ENCODE data around the gene ITGB3. TPM values are rescaled to one million over a fixed set of nuclear protein-coding genes. Genes with fewer than 3 reads are reported as not detected.

ITGB3 gene
- total RNA-seq, 1 experiment from 2014 or later, result 138 TPM

DNA sequence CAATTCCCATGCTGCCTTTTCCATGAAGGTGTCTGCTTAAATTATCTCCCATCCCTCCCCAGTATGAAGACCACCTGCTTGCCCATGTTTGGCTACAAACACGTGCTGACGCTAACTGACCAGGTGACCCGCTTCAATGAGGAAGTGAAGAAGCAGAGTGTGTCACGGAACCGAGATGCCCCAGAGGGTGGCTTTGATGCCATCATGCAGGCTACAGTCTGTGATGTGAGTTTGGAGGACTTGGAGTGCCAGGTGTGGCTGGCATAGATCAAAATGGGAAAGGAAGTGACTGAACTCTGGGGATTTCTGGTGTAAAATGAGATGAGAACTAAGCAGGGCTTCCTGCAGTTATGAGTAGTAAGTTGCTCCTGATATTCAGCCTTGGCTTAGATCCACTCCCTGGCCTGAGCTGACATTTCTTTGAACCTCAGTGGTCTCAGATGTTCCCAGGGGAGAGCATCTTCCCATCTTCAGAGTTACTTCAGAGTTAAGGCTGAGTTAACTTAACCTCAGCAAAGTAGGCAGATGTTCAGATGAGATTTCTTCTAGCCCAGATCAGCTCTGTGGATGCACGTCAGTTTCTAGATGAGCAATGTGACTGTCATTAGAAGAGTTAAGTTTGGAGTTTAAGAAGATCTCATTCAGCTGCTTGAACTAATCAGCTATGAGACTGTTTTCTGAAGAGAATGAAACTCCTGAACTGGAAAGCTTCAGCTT lies 32.7 kb downstream of the ITGB3 start:
- no peak for DNase-seq (ENCODE audit: low read depth)
- in situ Hi-C loops (cut with HindIII; ENCODE audit: low pct_unique_long_range_greater_than_20kb, low sequenced_read_pairs), result no loop called here

DNA sequence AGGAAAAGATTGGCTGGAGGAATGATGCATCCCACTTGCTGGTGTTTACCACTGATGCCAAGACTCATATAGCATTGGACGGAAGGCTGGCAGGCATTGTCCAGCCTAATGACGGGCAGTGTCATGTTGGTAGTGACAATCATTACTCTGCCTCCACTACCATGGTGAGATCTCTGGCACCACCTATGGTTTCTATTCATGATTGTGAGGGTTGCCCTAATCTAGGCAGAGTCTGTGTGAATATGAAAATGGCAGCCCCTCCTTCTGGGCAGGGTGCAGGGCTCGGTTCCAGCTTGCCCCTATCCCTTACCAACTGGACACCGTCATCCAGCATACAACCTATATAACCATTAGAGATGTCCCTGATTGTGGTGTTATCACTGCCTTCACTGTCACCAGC lies 33.4 kb downstream of the ITGB3 start:
- no peak for DNase-seq (ENCODE audit: low read depth)
- in situ Hi-C loops (cut with HindIII; ENCODE audit: low pct_unique_long_range_greater_than_20kb, low sequenced_read_pairs), result no loop called here

DNA sequence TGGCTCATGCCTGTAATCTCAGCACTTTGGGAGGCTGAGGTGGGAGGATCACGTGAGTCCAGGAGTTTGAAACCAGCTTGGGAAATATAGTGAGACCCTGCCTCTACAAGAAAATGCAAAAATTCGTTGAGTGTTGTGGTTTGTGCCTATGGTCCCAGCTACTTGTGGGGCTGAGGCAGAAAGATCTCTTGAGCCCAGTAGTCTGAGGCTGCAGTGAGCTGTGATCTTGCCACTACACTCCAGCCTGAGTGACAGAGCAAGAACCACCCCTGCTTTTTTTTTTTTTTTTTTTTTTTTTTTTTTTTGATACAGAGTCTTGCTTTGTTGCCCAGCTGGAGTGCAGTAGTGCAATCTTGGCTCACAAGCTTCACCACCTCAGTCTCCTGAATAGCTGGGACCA lies 34.0 kb downstream of the ITGB3 start:
- in situ Hi-C loops (cut with HindIII; ENCODE audit: low pct_unique_long_range_greater_than_20kb, low sequenced_read_pairs), result no loop called here
- DNase-seq (ENCODE audit: low read depth), result no peak

DNA sequence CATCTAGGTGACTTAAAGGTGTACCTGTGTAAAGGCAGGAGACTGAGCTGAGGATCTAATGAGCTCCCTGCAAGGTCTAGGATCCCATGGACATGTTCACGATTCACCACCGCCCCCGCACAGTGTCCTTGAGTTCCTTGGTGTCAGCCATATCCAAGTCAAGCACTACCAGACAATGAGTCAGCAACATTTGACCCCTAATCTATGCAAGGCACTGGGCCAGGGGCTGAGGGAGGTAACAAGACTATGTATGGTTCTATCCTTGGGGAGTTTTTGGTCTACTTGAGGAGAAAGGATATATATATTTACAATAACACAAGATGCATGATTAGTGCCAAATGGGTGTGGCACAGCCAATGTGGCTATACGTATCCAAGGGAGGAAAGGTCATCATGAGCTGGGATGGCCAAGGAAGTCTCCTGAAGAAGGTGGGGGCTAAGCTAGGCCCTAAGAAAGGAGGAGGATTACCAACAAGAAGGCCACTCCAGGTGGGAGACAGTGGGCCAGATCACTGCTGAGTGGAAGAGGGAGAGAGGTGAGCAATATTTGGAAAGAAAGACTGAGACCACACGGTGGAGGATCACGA lies 35.0 kb downstream of the ITGB3 start:
- DNase-seq (ENCODE audit: low read depth), result no peak

DNA sequence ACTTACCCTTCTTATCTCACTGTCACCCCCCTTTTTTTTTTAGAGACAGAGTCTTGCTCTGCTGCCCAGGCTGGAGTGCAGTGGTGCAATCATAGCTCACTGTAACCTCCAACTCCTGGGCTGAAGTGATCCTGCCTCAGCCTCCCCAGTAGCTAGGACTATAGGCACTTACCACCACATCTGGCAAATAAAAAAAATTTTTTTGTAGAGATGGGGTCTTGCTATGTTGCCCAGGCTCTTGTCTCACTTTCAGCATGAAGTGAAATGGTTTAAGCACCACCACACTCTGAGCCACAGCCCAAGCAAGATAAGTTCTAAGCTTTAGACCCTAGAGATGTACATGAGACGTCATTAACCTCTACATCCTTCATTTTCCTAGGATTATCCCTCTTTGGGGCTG lies 35.7 kb downstream of the ITGB3 start:
- in situ Hi-C loops (cut with HindIII; ENCODE audit: low pct_unique_long_range_greater_than_20kb, low sequenced_read_pairs), result no loop called here
- no peak for DNase-seq (ENCODE audit: low read depth)

More for the DNA sequence above, 35.0 kb downstream of the ITGB3 start:
- in situ Hi-C loops (cut with HindIII; ENCODE audit: low pct_unique_long_range_greater_than_20kb, low sequenced_read_pairs), result no loop called here

DNA sequence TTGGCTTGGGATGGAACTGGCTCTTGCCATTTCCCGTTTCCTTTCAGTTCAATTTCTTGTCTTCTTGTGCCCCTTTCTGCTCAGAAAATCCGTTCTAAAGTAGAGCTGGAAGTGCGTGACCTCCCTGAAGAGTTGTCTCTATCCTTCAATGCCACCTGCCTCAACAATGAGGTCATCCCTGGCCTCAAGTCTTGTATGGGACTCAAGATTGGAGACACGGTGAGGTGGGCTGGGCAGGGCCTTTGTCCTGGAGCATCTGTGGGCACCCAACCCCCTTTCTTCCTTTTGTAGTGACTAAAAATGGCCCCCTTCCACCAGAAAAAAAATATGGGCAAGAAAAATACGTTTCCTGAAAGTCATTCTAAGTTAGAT lies 37.2 kb downstream of the ITGB3 start:
- no peak for DNase-seq (ENCODE audit: low read depth)
- in situ Hi-C loops (cut with HindIII; ENCODE audit: low pct_unique_long_range_greater_than_20kb, low sequenced_read_pairs), result no loop called here

DNA sequence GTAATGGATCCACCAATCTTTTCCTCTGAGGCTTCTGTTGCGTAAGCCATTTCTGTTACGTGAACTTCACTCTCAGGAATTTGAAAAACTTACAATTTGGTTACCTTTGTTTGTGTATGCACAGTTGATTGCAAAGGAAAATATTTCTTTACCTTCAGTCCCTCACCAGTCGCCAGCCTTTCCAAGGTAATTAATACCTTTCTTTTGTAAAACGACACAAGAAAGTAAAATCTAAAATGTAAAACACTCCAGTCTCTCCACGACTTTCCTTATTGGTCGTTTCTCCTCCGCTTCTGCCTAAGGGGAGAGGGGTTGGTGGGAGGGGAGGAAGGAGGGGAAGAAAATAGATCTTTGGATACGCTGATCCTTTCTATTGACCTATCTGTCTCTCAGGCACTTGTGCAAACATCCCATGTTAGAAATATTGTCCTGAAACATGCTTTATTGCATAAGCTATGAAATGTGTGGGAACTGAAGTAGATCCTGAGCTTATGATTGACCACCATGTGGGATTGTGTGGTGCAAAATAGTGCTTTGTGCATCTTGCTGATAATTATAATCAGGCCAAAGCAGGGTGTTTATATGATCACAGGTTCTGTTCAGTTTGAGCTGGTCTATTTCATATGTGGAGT lies 37.7 kb downstream of the ITGB3 start:
- DNase-seq (ENCODE audit: low read depth), result peak; percentile 75
- in situ Hi-C loops (cut with HindIII; ENCODE audit: low pct_unique_long_range_greater_than_20kb, low sequenced_read_pairs), result no loop called here

DNA sequence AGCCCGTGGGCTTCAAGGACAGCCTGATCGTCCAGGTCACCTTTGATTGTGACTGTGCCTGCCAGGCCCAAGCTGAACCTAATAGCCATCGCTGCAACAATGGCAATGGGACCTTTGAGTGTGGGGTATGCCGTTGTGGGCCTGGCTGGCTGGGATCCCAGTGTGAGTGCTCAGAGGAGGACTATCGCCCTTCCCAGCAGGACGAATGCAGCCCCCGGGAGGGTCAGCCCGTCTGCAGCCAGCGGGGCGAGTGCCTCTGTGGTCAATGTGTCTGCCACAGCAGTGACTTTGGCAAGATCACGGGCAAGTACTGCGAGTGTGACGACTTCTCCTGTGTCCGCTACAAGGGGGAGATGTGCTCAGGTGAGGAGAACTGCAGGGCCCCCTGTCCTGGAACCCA lies 38.6 kb downstream of the ITGB3 start:
- DNase-seq (ENCODE audit: low read depth), result no peak
- in situ Hi-C loops (cut with HindIII; ENCODE audit: low pct_unique_long_range_greater_than_20kb, low sequenced_read_pairs), result no loop called here

DNA sequence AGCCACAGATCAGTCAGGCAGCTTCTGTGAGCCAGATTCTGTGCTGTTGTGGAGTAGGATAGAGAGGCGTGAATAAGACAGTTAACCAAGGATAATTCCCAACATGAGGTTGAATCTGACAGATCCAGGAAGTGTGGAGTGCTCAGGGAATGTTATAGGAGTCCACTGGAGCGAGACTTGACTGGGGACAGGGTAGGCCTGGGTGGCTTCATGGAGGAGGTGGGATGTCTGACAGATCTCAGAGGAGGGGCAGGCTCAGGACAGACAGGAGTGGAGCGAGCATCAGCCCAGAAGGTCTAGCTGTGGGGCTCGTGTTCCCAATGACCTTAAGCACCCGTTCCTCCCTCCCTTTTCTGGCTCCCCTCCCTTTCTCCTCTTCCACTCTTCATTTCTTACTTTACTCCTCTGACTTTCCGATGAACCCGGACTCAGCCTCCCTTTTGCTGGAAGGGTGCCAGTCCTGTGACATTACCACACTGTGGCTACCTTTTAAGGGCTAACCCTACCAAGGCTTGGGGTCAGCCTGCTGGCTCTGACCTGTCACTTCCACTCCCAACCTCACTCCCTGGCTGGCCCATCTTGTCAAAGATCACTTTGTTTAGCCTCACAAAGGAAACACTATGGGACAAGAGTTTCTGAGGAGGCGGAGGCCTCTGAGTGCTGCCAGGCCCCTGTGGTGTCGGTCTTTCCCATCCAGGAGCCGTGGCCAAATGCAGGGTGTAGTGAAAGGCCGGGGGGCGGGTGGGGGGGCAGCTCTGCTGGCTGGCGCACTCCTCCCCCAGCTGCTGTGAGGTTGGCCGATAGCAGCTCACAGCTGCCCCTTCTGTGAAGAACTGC lies 41.6 kb downstream of the ITGB3 start:
- no peak for DNase-seq (ENCODE audit: low read depth)
- in situ Hi-C loops (cut with HindIII; ENCODE audit: low pct_unique_long_range_greater_than_20kb, low sequenced_read_pairs), result no loop called here

DNA sequence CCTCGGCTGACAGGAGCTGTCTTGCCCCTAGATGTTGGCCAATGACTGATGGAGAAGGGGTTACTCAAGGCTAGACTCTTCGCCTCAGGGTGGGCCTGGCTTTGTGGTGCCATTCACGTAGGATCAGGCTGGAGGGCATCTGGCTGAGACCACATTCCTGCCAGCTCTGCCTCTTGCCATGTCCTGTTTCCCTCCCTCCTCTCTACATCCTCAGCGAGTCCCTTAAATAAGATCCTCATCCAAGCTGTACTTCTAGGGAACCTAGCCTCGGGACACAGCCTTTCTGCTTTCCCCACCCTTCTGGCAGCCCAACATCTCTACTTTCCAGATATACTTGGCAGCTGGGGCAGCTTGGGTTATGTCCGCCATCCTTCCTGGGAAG lies 42.2 kb downstream of the ITGB3 start:
- DNase-seq (ENCODE audit: low read depth), result no peak
- in situ Hi-C loops (cut with HindIII; ENCODE audit: low pct_unique_long_range_greater_than_20kb, low sequenced_read_pairs), result no loop called here

DNA sequence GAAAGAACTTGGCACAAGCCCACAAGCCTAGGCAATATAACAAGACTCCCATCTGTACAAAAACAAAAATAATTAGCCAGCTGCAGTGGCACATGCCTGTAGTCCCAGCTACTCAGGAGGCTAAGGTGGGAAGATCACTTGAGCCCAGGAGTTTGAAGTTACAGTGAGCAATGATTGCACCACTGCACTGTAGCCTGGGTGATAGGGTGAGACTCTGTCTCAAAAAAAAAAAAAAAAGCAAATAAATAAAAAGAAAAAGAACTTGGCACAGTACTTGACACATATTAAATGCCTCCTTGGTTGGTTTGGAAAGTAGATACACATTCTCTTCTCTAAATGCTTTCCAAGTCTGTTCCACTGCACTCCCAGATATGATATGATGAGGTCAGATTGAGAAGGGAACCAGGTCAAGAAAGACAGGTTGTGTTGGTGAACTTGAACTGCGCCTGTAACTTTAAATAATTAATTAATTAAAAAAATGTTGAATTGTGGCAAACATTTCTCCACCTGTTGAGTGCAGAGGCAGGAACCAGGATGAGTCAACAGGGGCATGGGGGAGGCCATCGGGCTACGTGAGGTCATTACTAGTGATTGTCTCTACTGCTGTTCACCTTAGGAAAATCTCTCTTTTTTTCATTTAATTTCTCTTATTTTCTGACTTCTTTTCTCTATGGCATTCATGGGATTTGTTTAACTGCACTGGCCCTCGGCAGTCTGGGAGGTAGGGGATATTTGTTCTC lies 44.2 kb downstream of the ITGB3 start:
- in situ Hi-C loops (cut with HindIII; ENCODE audit: low pct_unique_long_range_greater_than_20kb, low sequenced_read_pairs), result no loop called here
- DNase-seq (ENCODE audit: low read depth), result no peak

DNA sequence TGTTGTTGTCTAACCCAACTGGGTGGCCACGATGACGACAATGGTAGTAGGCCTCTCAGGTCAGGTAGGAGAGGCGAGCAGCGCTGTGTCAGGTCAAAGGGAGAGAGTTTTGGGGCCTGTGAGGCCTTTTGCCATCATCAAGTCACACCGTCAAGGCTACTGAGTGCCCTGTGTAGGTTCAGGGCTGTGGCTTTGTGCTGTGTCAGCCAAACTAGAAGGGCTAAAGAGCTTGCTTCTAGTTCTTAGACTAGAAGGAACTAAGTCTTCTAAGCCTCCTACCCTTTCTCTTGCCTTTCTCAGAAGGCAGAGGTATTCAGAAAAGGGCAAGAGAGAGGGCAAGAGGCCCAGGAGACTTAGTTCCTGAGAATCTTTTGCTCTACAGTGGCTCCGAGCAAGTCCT lies 45.1 kb downstream of the ITGB3 start:
- no peak for DNase-seq (ENCODE audit: low read depth)
- in situ Hi-C loops (cut with HindIII; ENCODE audit: low pct_unique_long_range_greater_than_20kb, low sequenced_read_pairs), result no loop called here

DNA sequence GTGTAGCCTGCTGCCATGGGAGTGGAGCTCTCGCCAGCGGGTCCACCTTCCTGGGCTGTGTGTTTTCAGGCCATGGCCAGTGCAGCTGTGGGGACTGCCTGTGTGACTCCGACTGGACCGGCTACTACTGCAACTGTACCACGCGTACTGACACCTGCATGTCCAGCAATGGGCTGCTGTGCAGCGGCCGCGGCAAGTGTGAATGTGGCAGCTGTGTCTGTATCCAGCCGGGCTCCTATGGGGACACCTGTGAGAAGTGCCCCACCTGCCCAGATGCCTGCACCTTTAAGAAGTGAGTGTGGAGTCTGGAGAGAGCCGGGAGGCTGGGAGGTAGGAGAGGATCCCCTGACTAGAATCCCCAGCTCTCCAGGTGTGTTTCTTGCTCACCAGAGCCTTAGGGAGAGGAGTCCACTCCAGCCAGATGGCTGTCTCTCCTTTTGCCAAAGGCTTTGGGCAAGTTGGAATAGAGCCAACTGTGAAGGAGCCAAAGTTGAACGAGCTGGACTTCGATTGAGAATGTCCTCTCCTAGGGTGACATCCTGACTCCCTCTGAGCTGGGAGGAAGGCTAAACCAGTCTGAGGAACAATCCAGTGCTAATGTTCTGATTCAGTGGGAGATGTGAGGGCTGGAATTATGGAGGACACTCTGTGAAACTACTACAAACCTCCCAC lies 45.7 kb downstream of the ITGB3 start:
- no peak for DNase-seq (ENCODE audit: low read depth)
- in situ Hi-C loops (cut with HindIII; ENCODE audit: low pct_unique_long_range_greater_than_20kb, low sequenced_read_pairs), result no loop called here

DNA sequence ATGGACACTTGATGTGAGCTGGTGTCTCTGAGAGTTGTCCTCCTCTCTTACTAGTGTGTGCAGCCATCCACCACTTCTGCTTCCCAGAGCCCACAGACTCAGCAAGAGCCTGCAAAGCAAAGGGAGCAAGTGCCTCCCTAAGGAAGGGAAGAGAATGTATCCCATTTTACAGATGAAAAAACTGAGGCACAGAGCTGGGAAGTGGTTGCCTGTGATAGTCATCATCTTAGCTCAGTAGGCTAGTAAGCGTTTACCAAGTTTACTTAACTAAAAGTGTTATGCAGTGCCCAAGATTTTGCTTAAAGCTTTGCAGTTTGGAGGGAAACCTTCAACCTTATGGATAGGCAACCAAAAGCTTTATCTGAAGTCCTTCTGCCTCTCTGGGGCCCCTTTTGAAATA lies 47.1 kb downstream of the ITGB3 start:
- in situ Hi-C loops (cut with HindIII; ENCODE audit: low pct_unique_long_range_greater_than_20kb, low sequenced_read_pairs), result no loop called here
- DNase-seq (ENCODE audit: low read depth), result no peak

DNA sequence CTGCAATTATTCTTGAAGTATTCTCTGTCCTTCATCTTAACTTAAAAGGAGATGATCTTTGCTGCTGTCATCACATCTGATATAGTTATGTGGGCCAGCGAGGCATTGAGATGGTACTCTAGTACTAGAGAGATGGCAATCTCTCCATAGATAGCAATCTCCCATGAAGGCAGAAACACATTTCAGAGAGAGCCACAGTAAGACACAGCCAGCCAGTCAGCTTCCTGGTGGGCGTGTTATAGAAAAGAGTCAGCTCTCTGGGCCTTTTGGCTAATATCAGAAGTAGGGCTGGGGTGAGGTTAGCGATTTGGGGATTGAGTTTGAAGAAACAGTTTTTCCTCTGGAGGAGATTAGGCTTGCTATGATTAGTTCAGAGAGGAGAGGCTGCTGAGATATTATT lies 47.5 kb downstream of the ITGB3 start:
- DNase-seq (ENCODE audit: low read depth), result no peak
- in situ Hi-C loops (cut with HindIII; ENCODE audit: low pct_unique_long_range_greater_than_20kb, low sequenced_read_pairs), result no loop called here

DNA sequence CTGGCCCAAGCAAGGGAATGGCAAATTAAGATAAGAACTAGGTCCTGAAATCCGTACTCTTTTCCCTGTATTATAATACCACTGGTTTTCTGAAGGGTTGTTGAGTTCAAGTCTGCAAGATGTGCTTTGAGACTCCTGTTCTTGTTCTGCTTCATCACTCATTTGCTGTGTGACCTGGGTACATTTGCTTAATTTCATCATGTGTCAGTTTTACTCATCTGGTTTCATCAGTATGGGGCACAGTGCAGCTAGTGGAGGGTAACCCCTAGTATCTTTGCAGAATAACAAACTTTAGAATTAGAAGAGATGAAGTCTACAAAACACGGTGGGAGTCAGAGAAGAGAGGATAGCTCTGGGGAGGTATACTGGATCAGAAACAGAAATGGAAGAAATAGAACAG lies 48.2 kb downstream of the ITGB3 start:
- no peak for DNase-seq (ENCODE audit: low read depth)
- in situ Hi-C loops (cut with HindIII; ENCODE audit: low pct_unique_long_range_greater_than_20kb, low sequenced_read_pairs), result no loop called here

DNA sequence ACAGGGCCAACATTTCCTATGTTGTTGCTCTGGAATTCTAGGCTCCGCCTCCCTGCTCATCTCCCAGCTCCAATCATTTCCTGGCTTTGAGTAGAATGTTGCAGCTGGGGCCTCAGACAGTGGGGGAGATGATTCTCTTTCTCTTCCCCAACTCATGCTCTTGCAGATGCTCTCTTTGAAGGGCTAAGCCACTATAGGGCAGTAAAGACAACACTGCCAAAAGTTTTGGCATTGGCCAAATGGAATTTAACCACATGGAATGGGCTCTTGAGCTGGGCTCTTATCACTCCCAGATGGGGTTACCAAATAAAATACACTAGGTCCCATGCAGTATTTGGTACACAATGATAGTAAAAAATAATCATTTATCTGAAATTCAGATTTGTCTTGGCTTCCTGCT lies 50.6 kb downstream of the ITGB3 start:
- DNase-seq (ENCODE audit: low read depth), result no peak
- in situ Hi-C loops (cut with HindIII; ENCODE audit: low pct_unique_long_range_greater_than_20kb, low sequenced_read_pairs), result no loop called here

DNA sequence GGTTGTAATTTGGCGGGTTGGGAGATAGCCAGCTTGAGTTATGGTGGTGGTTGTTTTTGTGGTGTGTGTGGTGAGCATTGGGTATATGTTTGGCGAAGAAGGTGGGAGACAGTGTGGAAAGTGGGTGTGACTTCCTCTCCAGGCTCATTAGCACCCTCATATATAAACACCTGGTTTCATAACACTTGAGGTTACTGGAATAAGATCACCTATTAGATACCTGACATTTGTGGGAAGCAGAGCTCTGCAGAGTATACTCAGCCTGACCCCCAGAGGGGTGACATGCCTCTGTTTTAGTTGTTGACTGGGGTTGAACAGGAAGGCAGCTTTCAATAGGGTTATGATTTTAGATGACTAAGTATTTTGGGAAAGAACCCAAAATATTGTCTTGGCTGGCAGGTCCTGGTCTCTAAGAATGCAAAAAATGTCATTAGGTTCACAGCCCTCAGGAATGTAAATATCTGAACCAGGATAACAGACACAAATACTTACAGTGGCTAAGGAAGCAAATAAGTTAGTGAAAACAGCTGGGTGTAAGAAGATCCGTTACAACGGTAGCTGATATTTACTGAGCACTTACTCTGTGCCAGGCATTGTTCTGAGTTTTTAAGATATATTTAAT lies 51.8 kb downstream of the ITGB3 start:
- in situ Hi-C loops (cut with HindIII; ENCODE audit: low pct_unique_long_range_greater_than_20kb, low sequenced_read_pairs), result no loop called here
- DNase-seq (ENCODE audit: low read depth), result peak; percentile 99

Data from Caki2 (cell line).